PC-3 (cell line): ENCODE measurements around the gene NTM. TPM values are rescaled to one million over a fixed set of nuclear protein-coding genes. Genes with fewer than 3 reads are reported as not detected.

Source experiments
- ATAC-seq: fragments of 200-7000 bp; cut with Tn5 transposase; 2 replicates; pipeline ENCODE4 v1.9.1; 2020; ENCODE audit warnings: mild to moderate bottlenecking, moderate library complexity
- BruUV-seq: library from RNA; stranded (reverse); fragments of 400-500 nt; replicated peaks from 2 replicates; lab custom pipeline; 2021; lab: Mats Ljungman, UMichigan
- CTCF ChIA-PET: fragments of 300-600 bp; sonication (Branson Sonifier 250); formaldehyde crosslinking; loops from one replicate; lab custom pipeline; 2022; ENCODE audit warnings: antibody characterized with exemption; lab: Charles Lee
- POLR2A ChIA-PET: fragments of 300-600 bp; sonication (Branson Sonifier 250); formaldehyde crosslinking; loops from one replicate; lab custom pipeline; 2022; ENCODE audit warnings: antibody characterized with exemption; ENCODE audit not compliant: unreplicated experiment; lab: Charles Lee
- DNase-seq: peaks from one replicate; pipeline ENCODE4 v3.0.0-alpha.2; 2015
- H2AFZ ChIP-seq: fragments of 300-600 bp; sonication (generic); 2 replicates; pipeline ENCODE4 v1.6.0; 2016; ENCODE audit warnings: antibody characterized with exemption, low read length
- H3F3A ChIP-seq: fragments of 300-600 bp; sonication (generic); one replicate; pipeline ENCODE4 v1.6.0; 2017; ENCODE audit warnings: antibody characterized with exemption, low read length, control low read depth, mild to moderate bottlenecking; ENCODE audit not compliant: unreplicated experiment
- H3K27ac ChIP-seq: fragments of 300-600 bp; sonication (generic); 2 replicates; pipeline ENCODE4 v1.5.1; 2016; ENCODE audit warnings: mild to moderate bottlenecking, low read length
- H3K27me3 ChIP-seq: fragments of 300-600 bp; sonication (generic); 2 replicates; pipeline ENCODE4 v1.6.1; 2016; ENCODE audit warnings: low read length, mixed read lengths
- H3K36me3 ChIP-seq: fragments of 300-600 bp; sonication (generic); 2 replicates; pipeline ENCODE4 v1.6.1; 2016; ENCODE audit warnings: low read depth, mixed run types, low read length, mixed read lengths
- H3K4me1 ChIP-seq: fragments of 300-600 bp; sonication (generic); 2 replicates; pipeline ENCODE4 v1.5.1; 2016; ENCODE audit warnings: low read length; ENCODE audit not compliant: insufficient read depth
- H3K4me2 ChIP-seq: fragments of 300-600 bp; sonication (generic); 2 replicates; pipeline ENCODE4 v1.6.0; 2016; ENCODE audit warnings: low read length
- H3K4me3 ChIP-seq: fragments of 300-600 bp; sonication (generic); 2 replicates; pipeline ENCODE4 v1.5.1; 2016; ENCODE audit warnings: mild to moderate bottlenecking, low read length, mixed read lengths
- H3K79me2 ChIP-seq: fragments of 300-600 bp; sonication (generic); 2 replicates; pipeline ENCODE4 v1.6.1; 2017; ENCODE audit warnings: low read length, mixed read lengths
- H3K9ac ChIP-seq: fragments of 300-600 bp; sonication (generic); 2 replicates; pipeline ENCODE4 v1.6.0; 2016; ENCODE audit warnings: mild to moderate bottlenecking, low read length
- H3K9me2 ChIP-seq: fragments of 300-600 bp; sonication (generic); replicated peaks from 2 replicates; pipeline ENCODE4 v1.6.1; 2016; ENCODE audit warnings: mixed run types, low read length, mixed read lengths
- H3K9me3 ChIP-seq: fragments of 300-600 bp; sonication (generic); 2 replicates; pipeline ENCODE4 v1.6.1; 2016; ENCODE audit warnings: low read length, mixed read lengths
- H4K20me1 ChIP-seq: fragments of 300-600 bp; sonication (generic); 2 replicates; pipeline ENCODE4 v1.6.1; 2016; ENCODE audit warnings: low read length, mixed read lengths
- EZH2 ChIP-seq: fragments of 300-600 bp; sonication (generic); IDR thresholded peaks from one replicate; pipeline ENCODE4 v1.6.1; 2017; ENCODE audit warnings: antibody characterized with exemption, mild to moderate bottlenecking, low read length; ENCODE audit not compliant: unreplicated experiment
- EZH2phosphoT487 ChIP-seq: fragments of 300-600 bp; sonication (generic); IDR thresholded peaks from 2 replicates; pipeline ENCODE4 v1.6.1; 2018; ENCODE audit warnings: mild to moderate bottlenecking, antibody characterized with exemption, low read length, borderline replicate concordance
- intact Hi-C: fragments of 100-400 bp; cut with micrococcal nuclease; formaldehyde crosslinking; loops from 2 replicates; pipeline ENCODE4 v1.9.0; 2023
- total RNA-seq: library from RNA; depleted of rRNA; stranded (reverse); fragments of >200 nt; gene quantifications from 2 replicates; pipeline ENCODE4 v1.2.3, GENCODE V29; 2014
- TF ChIP-seq, protein P1 (sequence below): fragments of 300-600 bp; sonication (generic); conservative IDR thresholded peaks from 2 replicates; pipeline ENCODE4 v1.5.1; 2017; ENCODE audit warnings: antibody characterized with exemption, low read depth, mild to moderate bottlenecking, low read length

NTM gene
- total RNA-seq, 1 experiment from 2014 or later, result not detected

DNA sequence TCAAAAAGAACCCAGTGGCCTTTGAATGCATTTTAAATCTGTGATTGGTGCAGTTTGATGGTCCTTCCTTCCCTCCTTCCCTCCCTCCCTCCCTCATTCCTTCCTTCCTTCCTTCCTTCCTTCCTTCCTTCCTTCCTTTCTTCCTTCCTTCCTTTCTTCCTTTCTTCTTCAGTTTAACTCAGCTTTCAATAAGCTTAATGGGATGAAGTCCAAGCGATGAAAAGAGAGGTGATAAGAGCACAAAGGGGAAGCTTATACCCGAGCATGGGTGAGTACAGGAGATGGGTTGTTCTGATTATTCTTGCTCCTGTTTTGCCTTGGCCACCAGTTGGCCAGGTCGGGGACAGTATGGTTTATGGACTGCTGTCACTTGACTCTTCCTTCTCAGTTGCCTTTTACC lies 605.6 kb downstream of the NTM start:
- H4K20me1 ChIP-seq, result no peaks in the 10 kb centered on the region
- H2AFZ ChIP-seq, result no peak overlapping the region
- H3K79me2 ChIP-seq, result no peaks in the 10 kb centered on the region
- H3K27me3 ChIP-seq, result no peaks in the 10 kb centered on the region
- no peaks in the 10 kb centered on the region for H3F3A ChIP-seq
- POLR2A ChIA-PET, result no interaction called here
- CTCF ChIA-PET, result no interaction called here
- H3K9ac ChIP-seq, result no peak overlapping the region
- intact Hi-C loops, result no loop called here
- DNase-seq (no peak), ATAC-seq (no peak)
- peaks cover 19% of the 10 kb centered on the region for H3K4me1 ChIP-seq
- no peak overlapping the region for H3K4me2 ChIP-seq
- H3K27ac ChIP-seq, result no peak overlapping the region
- H3K9me2 ChIP-seq, result no peaks in the 10 kb centered on the region
- H3K9me3 ChIP-seq, result no peaks in the 10 kb centered on the region
- BruUV-seq, result no TSS peak
- H3K4me3 ChIP-seq, result no peak overlapping the region
- TF ChIP-seq, protein P1, sequence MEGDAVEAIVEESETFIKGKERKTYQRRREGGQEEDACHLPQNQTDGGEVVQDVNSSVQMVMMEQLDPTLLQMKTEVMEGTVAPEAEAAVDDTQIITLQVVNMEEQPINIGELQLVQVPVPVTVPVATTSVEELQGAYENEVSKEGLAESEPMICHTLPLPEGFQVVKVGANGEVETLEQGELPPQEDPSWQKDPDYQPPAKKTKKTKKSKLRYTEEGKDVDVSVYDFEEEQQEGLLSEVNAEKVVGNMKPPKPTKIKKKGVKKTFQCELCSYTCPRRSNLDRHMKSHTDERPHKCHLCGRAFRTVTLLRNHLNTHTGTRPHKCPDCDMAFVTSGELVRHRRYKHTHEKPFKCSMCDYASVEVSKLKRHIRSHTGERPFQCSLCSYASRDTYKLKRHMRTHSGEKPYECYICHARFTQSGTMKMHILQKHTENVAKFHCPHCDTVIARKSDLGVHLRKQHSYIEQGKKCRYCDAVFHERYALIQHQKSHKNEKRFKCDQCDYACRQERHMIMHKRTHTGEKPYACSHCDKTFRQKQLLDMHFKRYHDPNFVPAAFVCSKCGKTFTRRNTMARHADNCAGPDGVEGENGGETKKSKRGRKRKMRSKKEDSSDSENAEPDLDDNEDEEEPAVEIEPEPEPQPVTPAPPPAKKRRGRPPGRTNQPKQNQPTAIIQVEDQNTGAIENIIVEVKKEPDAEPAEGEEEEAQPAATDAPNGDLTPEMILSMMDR, result no peak
- no peak for TF ChIP-seq EZH2
- no peak for TF ChIP-seq EZH2phosphoT487
- H3K36me3 ChIP-seq, result no peaks in the 10 kb centered on the region

DNA sequence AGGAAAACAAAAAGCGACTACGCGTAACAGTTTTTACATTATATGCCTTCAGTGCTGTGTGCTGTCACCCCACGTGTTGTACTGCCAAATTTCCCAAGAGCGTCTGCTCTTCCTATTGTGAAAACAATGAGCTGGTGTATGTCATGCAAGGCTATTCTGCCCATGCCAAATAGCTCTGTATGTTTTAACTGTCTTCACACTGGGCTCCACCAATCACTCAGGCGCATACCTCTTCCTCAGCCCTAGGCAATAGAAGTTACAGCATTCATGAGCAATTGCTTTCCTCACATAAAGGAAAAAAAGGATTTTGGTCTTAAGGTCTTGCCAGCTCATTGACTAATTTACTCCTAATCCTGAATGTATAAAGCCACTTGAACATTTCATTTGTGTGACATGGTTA lies 606.8 kb downstream of the NTM start:
- Histone ChIP-seq H4K20me1 (no peaks in the 10 kb centered on the region), H3K27ac (peak overlapping the region; percentile 51), H3K4me1 (peaks cover 19% of the 10 kb centered on the region), H3F3A (no peaks in the 10 kb centered on the region), H3K4me2 (peak overlapping the region; percentile 61), H3K79me2 (no peaks in the 10 kb centered on the region), H3K27me3 (no peaks in the 10 kb centered on the region), H3K9me2 (no peaks in the 10 kb centered on the region), H3K9ac (no peak overlapping the region), H3K36me3 (no peaks in the 10 kb centered on the region), H3K4me3 (peak overlapping the region; percentile 6; the same call in 1 of the 2 replicates), H3K9me3 (no peaks in the 10 kb centered on the region), H2AFZ (no peak overlapping the region)
- ChIA-PET CTCF (no interaction called here), POLR2A (no interaction called here)
- DNase-seq (peak; percentile 75), ATAC-seq (peak; percentile 62)
- TF ChIP-seq, protein P1, result no peak
- no peak for TF ChIP-seq EZH2
- TF ChIP-seq EZH2phosphoT487, result no peak
- intact Hi-C loops, result no loop called here
- no TSS peak for BruUV-seq

DNA sequence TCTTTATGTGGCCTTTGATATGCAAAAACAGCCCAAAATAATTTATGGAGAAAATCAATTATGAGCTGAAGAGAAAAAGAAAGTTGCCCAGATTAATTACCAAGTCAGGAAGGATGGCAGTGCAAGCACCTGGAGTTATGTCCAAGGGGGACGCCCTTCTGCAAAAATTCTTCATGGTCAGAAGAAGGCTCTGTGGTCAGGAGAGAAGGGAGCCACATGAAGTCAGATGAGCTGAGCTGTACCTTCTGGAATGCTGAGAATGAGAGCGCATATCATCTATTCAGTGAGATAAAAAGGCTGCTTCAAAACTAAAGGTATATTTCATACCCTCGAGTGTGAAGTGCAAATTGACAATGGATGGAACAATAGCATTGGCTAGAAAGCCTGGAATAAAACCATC lies 607.4 kb downstream of the NTM start:
- intact Hi-C loops, result no loop called here
- peak overlapping the region; percentile 6; the same call in 1 of the 2 replicates for H3K4me3 ChIP-seq
- DNase-seq, result peak; percentile 66

More for the DNA sequence above, 607.4 kb downstream of the NTM start:
- H3K9me3 ChIP-seq, result no peaks in the 10 kb centered on the region
- TF ChIP-seq, protein P1, result no peak
- no peak for TF ChIP-seq EZH2phosphoT487
- TF ChIP-seq EZH2, result no peak
- CTCF ChIA-PET, result interaction anchor here (0.6 kb wide), 1 partner anchor 1062 kb away, joined by 3 read pairs; the partner anchor contains the start of gene SNX19
- no peaks in the 10 kb centered on the region for H4K20me1 ChIP-seq
- POLR2A ChIA-PET, result no interaction called here
- H3K27ac ChIP-seq, result peak overlapping the region; percentile 51
- no peaks in the 10 kb centered on the region for H3F3A ChIP-seq
- H3K36me3 ChIP-seq, result no peaks in the 10 kb centered on the region
- no peaks in the 10 kb centered on the region for H3K79me2 ChIP-seq
- no peaks in the 10 kb centered on the region for H3K9me2 ChIP-seq
- peaks cover 19% of the 10 kb centered on the region for H3K4me1 ChIP-seq
- H3K9ac ChIP-seq, result no peak overlapping the region
- no TSS peak for BruUV-seq
- ATAC-seq, result peak; percentile 74
- H3K4me2 ChIP-seq, result peak overlapping the region; percentile 61
- H2AFZ ChIP-seq, result no peak overlapping the region
- H3K27me3 ChIP-seq, result no peaks in the 10 kb centered on the region
